PC-9 (cell line): ENCODE data around the gene MAGI1.

Source experiments
- CTCF ChIP-seq: fragments of 200-600 bp; sonication (generic); conservative IDR thresholded peaks from 2 replicates; pipeline ENCODE4 v1.6.1; 2017; ENCODE audit warnings: mixed run types, antibody characterized with exemption, mild to moderate bottlenecking, moderate library complexity
- EZH2 ChIP-seq: fragments of 200-600 bp; sonication (generic); IDR thresholded peaks from 2 replicates; pipeline ENCODE4 v1.8.0; 2017; ENCODE audit warnings: antibody characterized with exemption, low read depth

DNA sequence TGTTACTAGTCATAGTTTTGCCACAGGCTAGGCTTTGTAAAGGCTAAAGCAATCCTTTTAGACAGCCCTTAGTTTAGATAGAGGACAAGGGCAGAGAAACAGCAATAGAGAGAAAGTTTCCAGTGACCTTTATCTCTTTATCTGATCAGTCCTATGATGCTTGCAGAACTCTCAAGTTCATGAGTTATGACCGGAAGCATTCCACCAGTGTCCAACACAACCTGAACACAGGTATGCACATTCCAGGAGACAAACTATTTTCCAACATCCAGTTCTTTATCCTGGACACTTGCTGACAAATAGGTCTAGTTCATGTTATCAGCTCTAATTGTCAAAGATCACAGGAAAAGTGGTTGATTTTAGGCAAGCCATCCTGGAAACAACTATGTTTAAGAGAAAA lies 422.2 kb downstream of the MAGI1 start:
- no peak for TF ChIP-seq CTCF
- no peak for TF ChIP-seq EZH2
